ENCODE results near the gene ATF1.
"Not testable (repeated sequence)": the region's sequence is repeated elsewhere in the genome, so short reads cannot be mapped to it uniquely, and the experiment has no call there.

ATF1 gene

GRCh38 chr12:50753232-50753769, 10.6 kb upstream of the ATF1 start:
- DNase-seq = no peak

GRCh38 chr12:50764286-50765094, 589 bp downstream of the ATF1 start:
- peak; percentile 41 to 54 for DNase-seq

DNA sequence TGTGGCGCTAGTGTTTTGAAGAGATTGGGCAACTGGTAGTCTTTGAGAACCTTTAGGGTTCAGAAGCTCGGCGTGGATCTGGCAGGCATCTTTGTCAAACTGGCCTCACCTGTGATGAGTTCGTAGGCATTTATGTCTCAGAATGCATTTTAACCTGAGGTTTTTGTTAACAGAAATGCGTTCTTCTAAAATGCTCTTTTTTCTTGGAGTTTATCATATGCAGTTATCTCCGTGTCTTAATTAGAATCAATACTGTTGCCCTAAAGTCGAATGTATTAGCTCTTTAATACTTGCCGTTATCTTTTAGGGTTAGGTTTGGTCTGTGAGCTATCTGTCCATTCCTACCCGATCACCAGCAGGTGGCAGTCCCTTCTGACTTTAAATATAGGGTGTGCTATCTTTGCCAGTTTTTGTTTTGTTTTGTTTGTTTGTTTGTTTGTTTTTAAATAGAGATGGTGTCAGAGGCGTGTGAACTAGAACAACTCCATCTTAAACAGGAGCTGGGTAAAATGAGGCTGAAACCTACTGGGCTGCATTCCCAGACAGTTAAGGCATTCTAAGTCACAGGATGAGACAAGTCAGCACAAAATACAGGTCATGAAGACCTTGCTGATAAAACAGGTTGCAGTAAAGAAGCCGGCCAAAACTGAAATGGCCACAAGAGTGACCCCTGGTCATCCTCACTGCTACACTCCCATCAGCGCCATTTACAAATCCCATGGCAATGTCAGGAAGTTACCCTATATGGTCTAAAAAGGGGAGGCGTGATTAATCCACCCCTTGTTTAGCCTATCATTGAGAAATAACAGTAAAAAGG, 1.4 kb downstream of the ATF1 start:
- peak; percentile 46 to 61 for DNase-seq

DNA sequence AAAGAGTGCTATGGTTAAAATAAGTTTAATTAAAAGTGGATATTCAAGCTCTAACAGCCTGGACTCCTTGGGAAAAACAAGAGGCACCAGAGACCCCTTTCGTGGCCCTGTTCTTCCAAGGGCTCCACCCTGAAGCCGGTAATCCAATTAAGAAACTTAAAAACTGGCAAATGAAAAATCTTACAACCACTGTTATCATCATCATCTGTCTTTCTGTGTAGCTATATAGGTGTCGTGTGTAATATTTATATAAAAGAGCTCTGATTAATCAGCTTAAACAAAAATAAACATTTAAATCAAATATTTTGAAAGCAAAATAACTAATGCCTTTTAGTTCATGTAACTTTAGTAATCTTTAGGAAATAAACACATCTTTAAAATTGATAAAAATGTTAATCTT, 4.5 kb downstream of the ATF1 start:
- no peak for DNase-seq

DNA sequence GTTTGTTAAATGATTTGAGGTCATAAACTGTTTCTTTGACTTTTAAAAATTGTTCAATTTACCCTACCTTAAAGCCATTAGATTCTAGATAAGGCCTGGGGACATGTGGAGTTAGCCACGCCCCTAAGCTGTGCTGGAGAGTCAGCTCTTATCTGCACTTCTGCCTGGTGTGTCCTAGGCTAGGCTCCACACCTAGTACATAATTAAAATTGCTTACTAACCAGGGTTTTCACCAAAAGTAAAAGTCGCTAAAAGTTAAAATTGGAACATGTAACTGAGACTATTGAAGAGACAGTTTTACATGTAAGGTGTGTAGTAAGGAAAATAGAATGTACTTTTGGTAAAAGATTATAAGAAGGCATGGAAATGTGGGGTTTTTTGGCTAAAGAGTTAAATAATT, 4.9 kb downstream of the ATF1 start:
- DNase-seq = not testable (repeated sequence)

DNA sequence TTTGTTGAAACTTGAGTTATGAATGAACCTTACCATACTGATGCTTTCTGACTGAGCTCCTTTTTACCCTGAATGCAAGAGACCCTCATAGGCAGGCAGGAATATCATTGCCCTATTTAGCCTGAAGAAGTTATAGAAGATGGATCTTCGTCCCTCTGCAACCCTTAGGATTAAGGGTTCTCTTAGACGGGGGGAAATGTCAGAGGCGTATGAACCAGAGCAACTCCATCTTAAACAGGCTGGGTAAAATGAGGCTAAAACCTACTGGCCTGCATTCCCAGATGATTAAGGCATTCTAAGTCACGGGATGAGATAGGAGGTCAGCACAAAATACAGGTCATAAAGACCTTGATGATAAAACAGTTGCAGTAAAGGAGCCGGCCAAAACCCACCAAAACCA, 7.5 kb downstream of the ATF1 start:
- no peak for DNase-seq

DNA sequence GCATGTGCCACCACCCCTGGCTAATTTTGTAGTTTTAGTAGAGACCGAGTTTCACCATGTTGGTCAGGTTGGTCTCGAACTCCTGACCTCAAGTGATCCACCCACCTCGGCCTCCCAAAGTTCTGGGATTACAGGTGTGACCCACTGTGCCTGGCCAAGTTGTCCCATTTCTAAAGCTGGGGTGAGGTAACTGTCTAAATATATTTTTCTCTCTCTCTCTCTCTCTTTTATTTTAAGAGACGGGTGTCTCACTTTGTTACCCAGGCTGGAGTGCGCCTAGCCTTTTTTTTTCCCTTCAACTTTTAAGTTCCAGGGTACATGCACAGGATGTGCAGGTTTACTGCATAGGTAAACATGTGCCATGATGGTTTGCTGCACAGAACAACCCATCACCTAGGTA, 8.6 kb downstream of the ATF1 start:
- DNase-seq = no peak

GRCh38 chr12:50772877-50773276, 9.0 kb downstream of the ATF1 start:
- no peak for DNase-seq

DNA sequence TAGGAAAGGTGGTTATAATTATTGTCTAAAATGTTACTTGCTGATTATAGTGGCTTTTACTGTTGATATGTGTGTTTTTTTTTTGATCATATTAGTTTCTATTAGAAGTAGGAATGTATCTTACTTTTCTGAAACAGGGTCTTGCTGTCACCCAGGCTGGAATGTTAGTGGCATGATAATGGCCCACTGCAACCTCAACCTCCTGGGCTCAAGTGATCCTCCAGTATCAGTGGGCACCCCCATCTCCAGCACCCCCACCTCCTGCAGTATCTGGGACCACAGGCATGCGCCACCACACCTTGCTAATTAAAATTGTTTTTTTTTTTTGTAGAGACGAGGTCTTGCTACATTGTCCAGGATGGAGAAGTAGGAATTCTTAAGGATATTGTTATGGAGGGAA, 11.3 kb downstream of the ATF1 start:
- no peak for DNase-seq

DNA sequence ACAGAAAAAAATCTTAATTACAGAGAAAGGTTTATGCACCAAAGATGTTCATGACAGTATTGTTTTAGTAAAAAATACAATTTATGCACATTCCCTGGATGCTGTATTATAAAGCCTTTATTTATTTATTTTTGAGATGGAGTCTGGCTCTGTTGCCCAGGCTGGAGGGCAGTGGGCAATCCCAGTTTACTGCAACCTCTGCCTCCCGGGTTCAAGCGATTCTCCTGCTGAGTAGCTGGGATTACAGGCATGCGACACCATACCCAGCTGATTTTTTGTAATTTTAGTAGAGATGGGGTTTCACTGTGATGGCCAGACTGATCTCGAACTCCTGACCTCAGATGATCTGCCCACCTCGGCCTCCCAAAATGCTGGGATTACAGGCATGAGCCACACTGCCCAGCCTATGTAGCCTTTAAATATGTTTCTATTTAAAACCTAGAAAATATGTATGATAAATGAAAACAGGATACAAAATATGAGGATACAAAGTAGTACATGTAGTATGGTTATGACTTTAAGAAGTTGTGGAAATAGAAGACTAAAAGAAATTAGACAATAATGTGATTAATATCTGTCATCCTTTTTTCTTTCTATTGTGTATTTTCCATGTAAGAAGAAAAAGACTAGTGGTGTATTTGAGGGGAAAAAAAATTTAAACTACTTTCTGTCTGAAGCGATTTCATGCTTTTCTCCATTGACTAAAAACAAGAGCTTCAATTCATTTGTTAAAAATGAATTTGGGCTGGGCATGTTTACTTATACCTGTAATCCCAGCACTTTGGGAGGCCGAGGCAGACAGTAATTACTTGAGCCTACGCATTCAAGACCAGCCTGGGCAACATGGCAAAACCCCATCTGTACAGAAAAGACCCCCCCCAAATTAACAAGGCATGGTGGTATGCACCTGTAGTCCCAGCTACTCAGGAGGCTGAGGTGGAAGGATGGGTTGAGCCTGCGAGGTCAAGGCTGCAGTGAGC, 13.1 kb downstream of the ATF1 start:
- no peak for DNase-seq

GRCh38 chr12:50778663-50779590, 15.0 kb downstream of the ATF1 start:
- no peak for DNase-seq

- DNase-seq = no peak
These were observed 16.1 kb downstream of the ATF1 start for GRCh38 chr12:50780013-50780412.

DNA sequence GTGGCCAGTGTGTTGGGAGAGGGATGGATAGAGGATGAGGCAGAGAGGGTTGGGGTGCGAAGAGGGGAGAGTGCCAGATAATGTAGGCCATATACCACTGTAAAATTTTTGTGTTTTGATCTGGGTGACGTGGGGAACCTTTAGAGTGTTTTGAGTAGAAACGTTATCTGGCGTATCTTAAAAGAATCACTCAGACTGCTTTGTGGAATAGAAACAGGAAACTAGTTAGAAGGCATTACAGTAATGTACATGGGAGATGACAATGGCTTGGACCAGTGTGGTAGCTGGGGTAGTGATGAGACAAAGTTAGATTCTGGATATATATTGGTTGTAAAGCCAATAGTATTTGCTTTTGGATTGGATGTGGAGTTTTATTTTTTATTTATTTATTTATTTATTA, 20.6 kb downstream of the ATF1 start:
- no peak for DNase-seq

- no peak for DNase-seq
These were observed 21.6 kb downstream of the ATF1 start for GRCh38 chr12:50785406-50786001.

DNA sequence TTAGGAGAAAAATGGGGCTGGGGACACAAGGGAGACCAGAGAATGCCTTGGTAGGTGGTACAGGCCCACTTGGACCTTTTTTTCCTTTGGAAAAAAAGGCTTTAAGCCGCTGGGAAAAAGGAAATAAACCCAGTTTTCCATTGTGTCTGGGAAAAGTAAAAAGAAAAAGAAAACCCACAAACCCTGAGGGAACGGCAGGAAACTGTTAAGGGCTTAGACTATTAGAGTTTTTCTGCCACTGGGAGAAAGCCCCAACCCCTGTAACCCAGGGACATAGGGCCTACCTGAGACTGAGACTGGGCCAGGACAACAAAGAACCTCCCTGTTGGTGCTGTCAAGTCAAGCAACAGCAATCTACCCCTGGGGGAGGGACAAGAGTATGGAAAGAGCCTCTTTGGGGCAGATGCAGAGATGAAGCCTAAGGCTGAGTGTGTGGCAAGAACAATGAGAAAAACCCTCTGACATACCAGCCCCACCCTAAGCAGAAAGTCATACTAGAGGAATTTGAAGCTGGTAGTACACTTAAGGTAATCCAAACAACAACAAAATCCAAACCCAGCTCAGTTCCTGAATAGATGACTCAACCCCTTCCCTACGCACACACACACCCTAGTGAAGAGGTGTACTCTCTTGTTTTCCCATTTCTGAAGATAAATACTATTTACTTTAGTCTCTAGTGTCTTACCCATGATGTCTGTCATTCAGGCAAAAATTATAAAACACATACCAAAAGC, 22.8 kb downstream of the ATF1 start:
- no peak for DNase-seq

GRCh38 chr12:50787618-50788017, 23.7 kb downstream of the ATF1 start:
- DNase-seq = no peak

DNA sequence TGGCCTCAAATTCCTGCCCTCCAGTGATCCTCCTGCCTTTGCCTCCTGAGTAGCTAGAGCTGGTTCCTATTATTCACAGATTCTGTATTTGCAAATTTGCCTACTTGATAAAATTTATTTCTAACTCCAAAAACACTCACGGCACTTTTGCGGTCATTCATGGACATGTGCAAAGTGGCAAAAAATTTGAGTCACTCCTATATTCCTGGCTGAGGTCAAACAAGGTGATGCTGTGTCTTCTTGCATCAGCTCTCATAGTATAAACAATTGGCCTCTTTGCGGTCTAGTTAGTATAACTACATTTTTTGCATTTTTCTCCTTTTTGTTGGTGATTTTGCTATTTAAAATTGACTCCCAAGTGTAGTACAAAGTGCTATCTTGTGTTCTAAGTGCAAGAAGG, 24.7 kb downstream of the ATF1 start:
- no peak for DNase-seq

DNA sequence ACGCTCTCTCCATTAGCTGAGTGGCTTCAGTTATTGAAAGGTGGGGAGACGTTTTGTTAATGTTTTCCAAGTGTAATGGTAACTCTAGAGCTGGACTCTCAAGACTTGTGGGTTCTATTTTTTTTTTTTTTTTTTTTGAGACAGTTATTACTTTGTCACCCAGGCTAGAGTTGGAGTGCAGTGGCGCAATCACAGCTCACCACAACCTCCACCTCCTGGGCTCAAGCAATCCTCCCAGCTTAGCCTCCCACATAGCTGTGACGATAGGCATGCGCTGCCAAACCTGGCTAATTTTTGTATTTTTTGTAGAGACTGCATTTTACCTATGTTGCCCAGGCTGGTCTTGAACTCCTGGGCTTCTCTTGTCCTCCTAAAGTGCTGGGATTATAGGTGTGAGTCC, 26.2 kb downstream of the ATF1 start:
- DNase-seq = peak in 1 of 2 donors; percentile 20

DNA sequence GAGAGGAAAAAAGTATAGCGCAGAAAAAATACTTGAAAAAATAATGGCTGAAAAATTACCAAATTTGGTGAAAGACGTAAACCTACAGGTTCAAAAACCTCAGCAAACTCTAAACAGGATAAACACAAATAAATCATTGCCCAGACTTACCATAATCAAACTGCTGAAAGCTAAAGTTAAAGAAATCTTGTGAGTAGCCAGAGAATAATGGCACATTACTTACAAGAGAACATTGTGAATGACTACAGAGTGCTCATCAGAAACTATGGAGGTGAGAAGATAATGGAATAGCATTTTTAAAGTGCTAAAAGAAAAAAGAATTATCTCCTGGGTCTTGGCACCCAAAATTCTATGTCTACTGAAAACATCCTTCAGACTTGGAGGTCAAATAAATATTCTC, 36.0 kb downstream of the ATF1 start:
- DNase-seq = no peak

DNA sequence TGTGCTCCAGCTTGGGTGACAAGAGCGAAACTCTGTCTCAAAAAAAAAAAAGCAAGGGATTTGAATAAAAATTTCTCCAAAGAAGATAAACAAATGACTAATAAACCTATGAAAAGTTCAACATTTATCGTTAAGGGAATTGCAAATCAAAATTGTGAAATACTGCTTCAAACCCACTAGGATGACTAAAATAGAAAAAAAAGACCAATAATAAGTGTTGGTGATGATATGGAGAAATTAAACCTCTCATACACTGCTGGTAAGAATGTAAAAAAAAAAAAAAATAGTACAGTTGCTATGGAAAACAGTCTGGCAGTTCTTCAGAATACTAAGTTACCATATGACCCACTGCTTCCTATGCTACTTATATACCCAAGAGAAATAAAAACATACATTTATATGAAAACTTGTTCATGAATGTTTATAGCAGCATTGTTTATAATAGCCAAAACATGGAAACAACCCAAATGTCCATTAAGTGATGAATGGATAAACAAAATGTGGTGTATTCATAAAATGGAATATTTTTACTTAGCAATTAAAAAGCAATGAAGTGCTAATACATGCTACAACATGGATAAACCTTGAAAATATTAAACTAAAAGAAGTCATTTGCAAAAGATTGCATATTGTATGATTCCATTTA, 39.5 kb downstream of the ATF1 start:
- no peak for DNase-seq

Data from inflammatory macrophage (primary cell).